K562 (cell line): ENCODE results near the gene ACKR3. TPM values are rescaled to one million over a fixed set of nuclear protein-coding genes. Genes with fewer than 3 reads are reported as not detected.

ENCODE experiments used
- MGA ChIP-seq: fragments of 450-650 bp; IDR thresholded peaks from 2 replicates; pipeline ENCODE4 v1.6.1; 2016; ENCODE audit warnings: mild to moderate bottlenecking, moderate library complexity
- polyA plus RNA-seq, 8 experiments: library from polyadenylated mRNA; depleted of rRNA in 4 of 8; stranded (reverse) in 5 of 8; unstranded in 3 of 8; fragments of >200 nt; fragmentation: Nextera tagmentation in 2 of 8; fragmentation: Illumina TruSeq in 1 of 8; extraction: Ambion mirVana in 2 of 8; extraction: Trizol in 1 of 8; gene quantifications; 2 replicates each; pipeline versions ENCODE4 v1.2.1 to v1.2.3, GENCODE V29; 2011 to 2014; ENCODE audit warnings: inconsistent platforms in 1 of 8, missing spikeins in 1 of 8
- total RNA-seq, 7 experiments: library from RNA; depleted of rRNA in 6 of 7; stranded (reverse); fragments of >200 nt in 6 of 7; fragmentation: Illumina TruSeq in 2 of 7; extraction: Trizol in 2 of 7; gene quantifications; 2 replicates each; pipeline versions ENCODE4 v1.2.1 to v1.2.3, GENCODE V29; 2011 to 2021; ENCODE audit warnings: low replicate concordance in 1 of 7

Gene ACKR3
- total and polyA plus RNA-seq, 9 of the 15 experiments (the other 6 are each of a cell fraction or from before 2014, with no cell fraction given), result 0.07 TPM; not detected in 8

GRCh38 chr2:236565879-236566402 lies 3.7 kb upstream of the ACKR3 start (continued):
- no peak for TF ChIP-seq MGA
- TF ChIP-seq, all 486 proteins: peak for 0
